BE2C (cell line): ENCODE results near the gene ADGRB3.

ENCODE experiments used
- DNase-seq: peaks from one replicate; pipeline ENCODE4 v3.0.0-alpha.2; 2020
- H3K27me3 ChIP-seq: fragments of 250-450 bp; sonication (Bioruptor Pico); 2 replicates; pipeline ENCODE4 v1.5.1; 2020; ENCODE audit warnings: mild to moderate bottlenecking
- H3K36me3 ChIP-seq: fragments of 250-450 bp; sonication (Bioruptor Pico); 2 replicates; pipeline ENCODE4 v1.5.1; 2020; ENCODE audit warnings: mild to moderate bottlenecking
- H3K4me1 ChIP-seq: fragments of 250-450 bp; sonication (Bioruptor Pico); 2 replicates; pipeline ENCODE4 v1.5.1; 2020
- H3K4me3 ChIP-seq: 2 replicates; pipeline ENCODE4 v1.5.1; 2011; ENCODE audit warnings: low read depth, low read length
- H3K9me3 ChIP-seq: fragments of 250-450 bp; sonication (Bioruptor Pico); 2 replicates; pipeline ENCODE4 v1.5.1; 2020
- CTCF ChIP-seq: IDR thresholded peaks from 2 replicates; pipeline ENCODE4 v1.5.1; 2012; ENCODE audit warnings: mild to moderate bottlenecking, low read depth, low read length

Gene ADGRB3

DNA sequence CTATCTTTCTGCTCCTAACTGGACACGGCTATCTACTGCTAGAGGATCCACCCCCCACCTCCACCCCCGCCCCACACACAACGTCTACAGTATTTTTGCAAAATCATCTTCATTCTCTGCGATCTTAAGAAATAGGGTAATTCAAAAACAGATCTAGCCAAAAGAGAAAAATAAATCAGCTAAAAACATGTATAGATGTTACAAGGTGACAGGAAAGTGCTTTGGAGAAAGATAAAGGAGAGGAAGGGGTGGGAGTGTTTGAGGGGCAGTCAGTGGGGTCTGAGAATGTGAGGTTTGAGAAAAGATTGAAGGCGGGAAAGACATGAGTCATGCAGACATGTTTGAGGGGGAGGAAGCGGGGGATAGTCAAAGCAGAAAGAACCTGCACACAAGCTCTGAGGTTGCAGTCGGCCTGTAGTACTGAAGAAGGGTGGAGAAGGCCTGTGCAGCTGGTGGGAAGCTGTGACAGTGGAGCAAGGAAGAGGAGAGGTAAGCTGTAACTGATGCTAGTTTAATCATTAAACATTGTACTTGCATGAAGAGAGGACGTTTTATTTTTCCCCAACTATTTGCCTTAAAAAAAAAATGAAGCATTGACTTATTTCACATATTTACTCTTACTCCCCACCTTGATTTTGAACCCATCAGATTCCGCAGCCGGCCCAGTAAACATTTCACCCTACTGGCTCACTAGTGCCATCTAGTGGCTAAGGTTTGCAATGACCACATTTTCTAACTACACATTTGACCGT, 332.6 kb downstream of the ADGRB3 start:
- Histone ChIP-seq H3K36me3 (no peaks in the 10 kb centered on the region), H3K9me3 (no peaks in the 10 kb centered on the region), H3K4me3 (no peak overlapping the region), H3K27me3 (no peaks in the 10 kb centered on the region), H3K4me1 (no peaks in the 10 kb centered on the region; the same call in 1 of the 2 replicates)
- DNase-seq = peak; percentile 69
- peak; percentile 93 for TF ChIP-seq CTCF

DNA sequence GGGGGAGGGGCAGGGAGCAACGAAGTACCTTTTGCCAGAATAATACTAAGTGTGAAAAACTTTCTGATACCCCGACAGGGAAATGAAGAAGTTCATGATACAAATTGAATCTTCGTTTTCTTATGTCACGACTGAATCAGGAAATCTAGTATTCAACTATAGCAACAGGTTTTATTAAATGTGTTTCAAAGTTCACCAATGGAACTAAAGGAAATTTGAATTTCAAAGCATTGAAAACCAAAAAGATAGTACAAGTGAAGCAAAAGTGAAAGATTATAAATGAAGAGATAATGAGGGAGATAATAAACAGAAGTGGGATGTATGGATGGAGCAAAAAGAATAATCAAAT, 333.2 kb downstream of the ADGRB3 start:
- Histone ChIP-seq H3K4me1 (no peaks in the 10 kb centered on the region; the same call in 1 of the 2 replicates), H3K9me3 (no peaks in the 10 kb centered on the region), H3K27me3 (no peaks in the 10 kb centered on the region), H3K4me3 (no peak overlapping the region), H3K36me3 (no peaks in the 10 kb centered on the region)
- DNase-seq = no peak
- no peak for TF ChIP-seq CTCF

- TF ChIP-seq CTCF = no peak
- no peaks in the 10 kb centered on the region for H3K27me3 ChIP-seq
- no peaks in the 10 kb centered on the region for H3K9me3 ChIP-seq
- peaks cover 7% of the 10 kb centered on the region for H3K4me1 ChIP-seq
- no peak overlapping the region for H3K4me3 ChIP-seq
- no peak for DNase-seq
- peaks cover 4% of the 10 kb centered on the region; the same call in 1 of the 2 replicates for H3K36me3 ChIP-seq
Observed at GRCh38 chr6:68973066-68973465, 338.0 kb downstream of the ADGRB3 start.

DNA sequence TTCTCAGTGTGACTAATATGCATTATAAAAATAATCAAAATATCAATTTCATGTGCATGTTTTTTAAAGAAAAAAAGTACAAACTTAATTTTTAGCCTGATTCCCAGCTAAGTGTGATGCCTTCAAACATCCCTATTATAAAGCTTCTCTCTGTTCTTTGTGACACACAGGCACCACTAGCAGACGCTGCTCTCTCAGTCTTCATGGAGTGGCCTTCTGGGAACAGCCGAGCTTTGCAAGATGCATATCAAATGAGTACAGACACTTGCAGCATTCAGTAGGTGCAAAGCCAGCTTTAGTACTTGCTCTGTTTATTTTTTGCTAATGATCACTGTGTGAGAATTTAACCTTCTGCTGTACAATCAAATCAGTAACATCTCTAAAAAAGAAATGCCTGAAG, 340.0 kb downstream of the ADGRB3 start:
- no peaks in the 10 kb centered on the region for H3K9me3 ChIP-seq
- peak; percentile 83 for TF ChIP-seq CTCF
- H3K27me3 ChIP-seq = no peaks in the 10 kb centered on the region
- H3K36me3 ChIP-seq = peaks cover 4% of the 10 kb centered on the region; the same call in 1 of the 2 replicates
- no peak overlapping the region for H3K4me3 ChIP-seq
- peaks cover 7% of the 10 kb centered on the region for H3K4me1 ChIP-seq
- DNase-seq = peak; percentile 59

- Histone ChIP-seq H3K36me3 (peaks cover 4% of the 10 kb centered on the region; the same call in 1 of the 2 replicates), H3K4me3 (no peak overlapping the region), H3K9me3 (no peaks in the 10 kb centered on the region), H3K4me1 (peaks cover 7% of the 10 kb centered on the region), H3K27me3 (no peaks in the 10 kb centered on the region)
- DNase-seq = no peak
- no peak for TF ChIP-seq CTCF
Observed at GRCh38 chr6:68975816-68976215, 340.7 kb downstream of the ADGRB3 start.

- Histone ChIP-seq H3K27me3 (no peaks in the 10 kb centered on the region), H3K4me1 (peaks cover 7% of the 10 kb centered on the region), H3K36me3 (peaks cover 4% of the 10 kb centered on the region; the same call in 1 of the 2 replicates), H3K9me3 (no peaks in the 10 kb centered on the region), H3K4me3 (no peak overlapping the region)
- no peak for DNase-seq
- TF ChIP-seq CTCF = peak; percentile 17; the same call in 1 of the 2 replicates
Observed at GRCh38 chr6:68976260-68976659, 341.2 kb downstream of the ADGRB3 start.
